PC-9 (cell line): ENCODE measurements around the gene BBC3. TPM values are rescaled to one million over a fixed set of nuclear protein-coding genes. Genes with fewer than 3 reads are reported as not detected.

ENCODE experiments used
- BruUV-seq: library from RNA; stranded (reverse); fragments of 400-500 nt; replicated peaks from 2 replicates; lab custom pipeline; 2021; lab: Mats Ljungman, UMichigan
- CTCF ChIA-PET: fragments of 300-600 bp; sonication (Branson Sonifier 250); formaldehyde crosslinking; loops from one replicate; lab custom pipeline; 2022; ENCODE audit warnings: antibody characterized with exemption; lab: Charles Lee
- POLR2A ChIA-PET: fragments of 300-600 bp; sonication (Branson Sonifier 250); formaldehyde crosslinking; loops from one replicate; lab custom pipeline; 2022; ENCODE audit warnings: antibody characterized with exemption; ENCODE audit not compliant: unreplicated experiment; lab: Charles Lee
- DNase-seq, 2 experiments: peaks; one replicate each; pipeline versions ENCODE4 v3.0.0 to v3.0.0-alpha.2; 2015 to 2022; ENCODE audit warnings: mixed read lengths in 1 of 2
- H2AFZ ChIP-seq: fragments of 200-600 bp; sonication (generic); 2 replicates; pipeline ENCODE4 v1.8.1; 2017; ENCODE audit warnings: antibody characterized with exemption
- H3F3A ChIP-seq: fragments of 200-600 bp; sonication (generic); 2 replicates; pipeline ENCODE4 v1.8.1; 2017; ENCODE audit warnings: antibody characterized with exemption, mild to moderate bottlenecking, low read depth; ENCODE audit not compliant: insufficient read depth
- H3K27ac ChIP-seq: fragments of 200-600 bp; sonication (generic); 2 replicates; pipeline ENCODE4 v1.6.1; 2016; ENCODE audit warnings: mixed run types
- H3K27me3 ChIP-seq: fragments of 200-600 bp; sonication (generic); 2 replicates; pipeline ENCODE4 v1.6.1; 2016; ENCODE audit warnings: low read depth, mixed run types; ENCODE audit not compliant: insufficient read depth
- H3K36me3 ChIP-seq: fragments of 200-600 bp; sonication (generic); 2 replicates; pipeline ENCODE4 v1.6.1; 2016; ENCODE audit warnings: low read depth, mixed run types
- H3K4me1 ChIP-seq: fragments of 200-600 bp; sonication (generic); replicated peaks from 2 replicates; pipeline ENCODE4 v1.6.1; 2016; ENCODE audit warnings: mixed run types; ENCODE audit not compliant: insufficient read depth
- H3K4me2 ChIP-seq: fragments of 200-600 bp; sonication (generic); 2 replicates; pipeline ENCODE4 v1.6.1; 2017; ENCODE audit warnings: mixed run types
- H3K4me3 ChIP-seq: fragments of 200-600 bp; sonication (generic); 2 replicates; pipeline ENCODE4 v1.6.1; 2016; ENCODE audit warnings: mixed run types
- H3K79me2 ChIP-seq: fragments of 200-600 bp; sonication (generic); 2 replicates; pipeline ENCODE4 v1.6.1; 2017; ENCODE audit warnings: low read depth, mixed run types
- H3K9me2 ChIP-seq: fragments of 200-600 bp; sonication (generic); 2 replicates; pipeline ENCODE4 v1.8.1; 2017; ENCODE audit warnings: mild to moderate bottlenecking; ENCODE audit not compliant: insufficient read depth
- H3K9me3 ChIP-seq: fragments of 200-600 bp; sonication (generic); 2 replicates; pipeline ENCODE4 v1.8.1; 2016; ENCODE audit warnings: low read depth; ENCODE audit not compliant: insufficient read depth
- H4K20me1 ChIP-seq: fragments of 200-600 bp; sonication (generic); 2 replicates; pipeline ENCODE4 v1.8.1; 2017; ENCODE audit not compliant: insufficient read depth
- CTCF ChIP-seq: fragments of 200-600 bp; sonication (generic); conservative IDR thresholded peaks from 2 replicates; pipeline ENCODE4 v1.6.1; 2017; ENCODE audit warnings: mixed run types, antibody characterized with exemption, mild to moderate bottlenecking, moderate library complexity
- EZH2 ChIP-seq: fragments of 200-600 bp; sonication (generic); IDR thresholded peaks from 2 replicates; pipeline ENCODE4 v1.8.0; 2017; ENCODE audit warnings: antibody characterized with exemption, low read depth
- intact Hi-C: fragments of 100-400 bp; cut with micrococcal nuclease; formaldehyde crosslinking; loops from one replicate; pipeline ENCODE4 v1.10.0; 2022; ENCODE audit not compliant: unreplicated experiment
- total RNA-seq: library from RNA; stranded (reverse); gene quantifications from 2 replicates; pipeline ENCODE4 v1.2.3, GENCODE V29; 2021

Gene BBC3
- total RNA-seq, 1 experiment from 2014 or later = 18.8 TPM

- H3K4me2 ChIP-seq = no peak overlapping the region; the same call in 1 of the 2 replicates
Observed at GRCh38 chr19:47247308-47247990, 16.4 kb upstream of the BBC3 start.

DNA sequence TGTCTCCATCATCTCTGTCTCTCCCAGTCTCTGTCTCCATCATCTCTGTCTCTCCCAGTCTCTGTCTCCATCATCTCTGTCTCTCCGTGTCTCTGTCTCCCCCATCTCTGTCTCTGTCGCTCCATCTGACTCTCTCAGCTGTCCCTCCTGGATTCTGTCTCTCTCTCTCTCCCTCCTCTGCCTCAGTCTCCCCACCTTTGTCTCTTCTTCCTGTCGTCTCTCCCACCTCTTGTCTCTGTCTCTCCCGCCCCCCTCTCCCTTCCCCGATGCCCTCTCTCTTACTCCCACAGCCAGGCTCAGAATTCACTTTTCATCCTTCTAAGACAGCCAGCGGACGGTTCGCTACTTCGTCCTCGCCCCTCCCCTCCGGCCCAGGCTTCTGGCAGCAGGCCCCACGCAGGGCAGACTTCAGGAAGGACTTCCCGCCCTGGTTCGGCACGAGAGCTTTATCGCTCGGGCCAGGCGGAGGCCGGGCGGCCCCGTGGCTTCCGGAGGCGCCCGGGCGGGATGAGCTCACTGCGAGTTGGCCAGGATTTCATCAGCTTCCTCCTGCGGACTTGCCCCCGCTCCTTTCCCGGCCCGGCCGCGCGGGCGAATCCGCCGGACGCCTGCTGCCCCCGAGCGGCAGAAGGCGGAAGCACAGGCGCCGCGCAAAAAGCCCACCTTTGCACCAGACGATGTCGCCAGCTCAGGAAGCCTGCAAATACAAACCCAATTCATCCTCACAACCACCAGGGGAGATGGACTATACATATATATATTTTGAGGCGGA lies 13.0 kb upstream of the BBC3 start:
- Histone ChIP-seq H3K27me3 (no peaks in the 10 kb centered on the region), H3K79me2 (no peaks in the 10 kb centered on the region), H2AFZ (peak overlapping the region; percentile 73), H3K4me1 (peaks cover 26% of the 10 kb centered on the region), H3K4me3 (peak overlapping the region; percentile 71), H3K36me3 (no peaks in the 10 kb centered on the region), H3K9me3 (no peaks in the 10 kb centered on the region), H3K9me2 (no peaks in the 10 kb centered on the region), H4K20me1 (no peaks in the 10 kb centered on the region), H3K4me2 (peak overlapping the region; percentile 90), H3F3A (peaks cover 38% of the 10 kb centered on the region), H3K27ac (peak overlapping the region; percentile 87)
- BruUV-seq = no TSS peak
- ChIA-PET POLR2A (interaction anchor here (0.6 to 0.9 kb wide), 8 partner anchors 18 to 646 kb away, joined by 3 to 4 read pairs (median 4); no protein-coding TSS in a partner anchor), CTCF (interaction anchor here (0.6 to 1.6 kb wide), 22 partner anchors 9 to 231 kb away, joined by 3 to 82 read pairs (median 5); partner anchors contain the start of genes CCDC9, INAFM1 and ZC3H4)
- peak; percentile 86 to 95 for DNase-seq
- TF ChIP-seq CTCF (peak; percentile 98), EZH2 (no peak)
- intact Hi-C loops = loop anchor here (1.0 to 5.0 kb wide), 3 partner anchors 34 to 232 kb away; no protein-coding TSS in a partner anchor

More at GRCh38 chr19:47247308-47247990, 16.4 kb upstream of the BBC3 start:
- H3K79me2 ChIP-seq = no peaks in the 10 kb centered on the region
- DNase-seq = peak; percentile 45 to 72
- H3K36me3 ChIP-seq = no peaks in the 10 kb centered on the region
- H2AFZ ChIP-seq = no peak overlapping the region
- peaks cover 32% of the 10 kb centered on the region for H3F3A ChIP-seq
- H3K4me1 ChIP-seq = peaks cover 18% of the 10 kb centered on the region
- no peak overlapping the region for H3K4me3 ChIP-seq
- BruUV-seq = no TSS peak
- no peaks in the 10 kb centered on the region for H3K9me2 ChIP-seq
- POLR2A ChIA-PET = no interaction called here
- no peaks in the 10 kb centered on the region for H3K9me3 ChIP-seq
- H3K27me3 ChIP-seq = no peaks in the 10 kb centered on the region
- CTCF ChIA-PET = interaction anchor here (0.6 to 1.9 kb wide), 2 partner anchors 37 to 211 kb away, joined by 3 to 6 read pairs; no protein-coding TSS in a partner anchor
- H4K20me1 ChIP-seq = no peaks in the 10 kb centered on the region
- TF ChIP-seq CTCF (peak; percentile 98), EZH2 (no peak)
- H3K27ac ChIP-seq = no peak overlapping the region
- intact Hi-C loops = loop anchor here (1.0 kb wide), 1 partner anchor 98 kb away; no protein-coding TSS in a partner anchor

- ChIA-PET CTCF (interaction anchor here (1.5 kb wide), 1 partner anchor 11 kb away, joined by 5 read pairs; no protein-coding TSS in a partner anchor), POLR2A (no interaction called here)
- BruUV-seq = no TSS peak
Observed at GRCh38 chr19:47243364-47243775, 12.4 kb upstream of the BBC3 start.

More at GRCh38 chr19:47243364-47243775, 12.4 kb upstream of the BBC3 start:
- no peak for DNase-seq
- peak overlapping the region; percentile 87 for H3K27ac ChIP-seq
- intact Hi-C loops = loop anchor here (5.0 kb wide), 1 partner anchor 231 kb away; no protein-coding TSS in a partner anchor
- peak overlapping the region; percentile 90 for H3K4me2 ChIP-seq
- H3K9me3 ChIP-seq = no peaks in the 10 kb centered on the region
- H4K20me1 ChIP-seq = no peaks in the 10 kb centered on the region
- H3K4me1 ChIP-seq = peaks cover 26% of the 10 kb centered on the region
- H3K27me3 ChIP-seq = no peaks in the 10 kb centered on the region
- peaks cover 44% of the 10 kb centered on the region for H3F3A ChIP-seq
- H3K4me3 ChIP-seq = peak overlapping the region; percentile 71
- H3K9me2 ChIP-seq = no peaks in the 10 kb centered on the region
- no peak for TF ChIP-seq CTCF
- no peak for TF ChIP-seq EZH2
- no peaks in the 10 kb centered on the region for H3K36me3 ChIP-seq
- no peak overlapping the region for H2AFZ ChIP-seq
- H3K79me2 ChIP-seq = no peaks in the 10 kb centered on the region
